ENCODE data around the gene TRRAP.
A peak's percentile ranks its signal among the peaks of the same experiment; 100 is the strongest.

Gene TRRAP

DNA sequence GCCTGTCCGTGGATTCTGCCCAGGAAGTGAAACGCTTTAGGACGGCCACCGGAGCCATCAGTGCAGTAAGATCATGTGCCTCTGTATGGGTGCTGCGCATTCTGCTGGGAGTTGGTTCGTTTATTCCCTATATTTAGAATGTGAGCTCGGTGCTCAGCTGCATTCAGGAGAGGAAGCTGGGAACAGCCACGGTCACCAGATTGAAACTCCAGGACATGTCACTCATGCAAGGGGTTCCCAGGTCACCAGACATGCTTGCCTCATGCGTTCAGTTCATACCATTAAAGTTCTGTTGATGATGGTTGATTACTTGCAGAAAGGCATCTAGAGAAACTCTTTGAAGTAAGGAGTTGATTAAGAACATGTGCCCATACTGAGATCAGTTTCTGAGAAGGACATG is 78.1 kb downstream of the TRRAP start:
- DNase-seq: no peak

DNA sequence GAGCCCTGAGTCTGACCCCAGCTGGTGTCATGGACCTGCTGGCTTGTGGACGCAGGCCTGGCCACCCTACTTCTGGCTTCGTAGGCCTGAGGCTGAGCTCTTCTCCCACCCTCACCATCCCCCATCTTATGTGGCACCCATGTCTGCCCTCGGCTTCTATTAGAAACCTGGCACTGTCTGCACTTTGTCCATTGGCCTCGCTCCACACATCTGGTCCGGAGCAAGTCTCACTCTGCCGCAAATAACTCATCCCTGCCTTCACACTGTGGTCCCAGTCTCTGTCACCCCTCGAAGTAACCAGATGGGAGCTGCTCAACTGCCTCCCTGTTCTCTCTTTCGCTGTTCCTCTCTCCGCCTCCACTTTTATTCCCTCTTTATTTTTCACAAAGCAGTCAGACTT is 78.6 kb downstream of the TRRAP start:
- DNase-seq: no peak

DNA sequence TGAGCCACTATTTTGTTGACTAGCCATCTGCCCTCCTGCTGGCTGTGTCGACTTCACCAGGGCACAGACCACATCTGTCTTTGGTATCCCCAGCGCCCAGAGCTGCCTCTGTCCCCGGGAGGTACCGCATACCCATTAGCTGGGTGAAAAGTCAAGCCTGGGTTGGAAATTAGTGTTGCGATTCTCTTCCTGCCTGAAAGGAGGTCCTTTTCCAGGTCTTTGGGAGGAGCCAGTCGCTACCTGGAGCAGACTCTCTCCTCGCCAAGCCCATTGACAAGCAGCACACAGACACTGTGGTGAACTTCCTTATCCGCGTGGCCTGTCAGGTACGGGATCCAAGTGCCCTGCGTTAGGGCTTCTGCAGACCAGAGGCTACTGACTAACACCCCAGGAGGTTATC is 79.4 kb downstream of the TRRAP start:
- no peak for DNase-seq

DNA sequence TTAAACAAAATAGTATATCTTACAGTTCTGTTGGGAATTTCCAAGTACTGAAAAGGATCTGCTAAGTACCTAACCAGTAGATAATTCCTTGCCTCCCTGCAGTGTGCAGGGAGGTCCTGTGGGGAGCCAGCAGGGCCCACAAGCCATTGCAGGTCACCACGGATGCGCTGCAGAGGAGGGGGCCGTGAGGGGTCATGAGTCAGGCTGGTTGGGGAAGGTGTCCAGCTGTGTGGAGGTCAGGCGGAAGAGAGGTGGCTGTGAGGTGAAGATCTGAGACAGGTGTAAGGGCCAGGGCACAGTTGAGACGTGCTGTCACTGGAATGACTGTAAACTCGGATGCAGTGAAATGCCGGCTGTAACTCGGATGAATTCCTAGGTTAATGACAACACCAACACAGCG is 80.6 kb downstream of the TRRAP start:
- no peak for DNase-seq

DNA sequence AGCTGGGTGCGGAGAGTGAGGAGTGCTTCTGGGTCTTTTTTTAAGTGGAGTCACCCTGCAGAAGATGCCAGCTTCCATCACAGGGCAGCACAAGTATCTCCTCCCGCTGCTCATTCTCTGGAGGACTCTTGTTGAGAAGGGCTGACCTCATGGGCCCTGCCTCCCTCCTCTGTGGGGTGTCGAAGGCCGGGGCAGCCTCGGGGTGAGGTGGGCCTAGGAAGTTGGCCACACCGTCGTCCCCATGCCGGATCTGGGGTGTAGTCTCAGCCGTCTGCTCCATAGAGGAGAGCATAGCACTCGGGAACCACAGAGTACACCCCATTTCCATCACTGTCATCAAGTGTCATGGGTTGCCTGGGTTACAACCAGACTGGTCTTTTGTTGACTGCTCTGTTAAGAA is 85.0 kb downstream of the TRRAP start:
- no peak for DNase-seq

DNA sequence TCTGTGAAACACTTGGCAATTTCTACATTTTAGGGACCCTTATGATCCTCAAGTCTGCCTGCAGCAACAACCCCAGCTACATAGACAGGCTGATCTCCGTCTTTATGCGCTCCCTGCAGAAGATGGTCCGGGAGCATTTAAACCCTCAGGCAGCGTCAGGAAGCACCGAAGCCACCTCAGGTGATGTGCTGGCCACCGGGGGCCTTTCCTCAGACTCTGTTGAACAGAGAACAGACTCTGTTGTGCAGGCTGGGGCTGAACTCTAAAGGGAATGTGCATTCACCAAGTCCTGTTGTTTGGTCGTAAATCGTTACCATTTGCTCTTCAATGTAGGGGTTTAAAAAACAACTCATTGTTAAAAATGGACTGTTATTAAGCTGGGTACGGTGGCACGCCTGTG is 86.3 kb downstream of the TRRAP start:
- no peak for DNase-seq

DNA sequence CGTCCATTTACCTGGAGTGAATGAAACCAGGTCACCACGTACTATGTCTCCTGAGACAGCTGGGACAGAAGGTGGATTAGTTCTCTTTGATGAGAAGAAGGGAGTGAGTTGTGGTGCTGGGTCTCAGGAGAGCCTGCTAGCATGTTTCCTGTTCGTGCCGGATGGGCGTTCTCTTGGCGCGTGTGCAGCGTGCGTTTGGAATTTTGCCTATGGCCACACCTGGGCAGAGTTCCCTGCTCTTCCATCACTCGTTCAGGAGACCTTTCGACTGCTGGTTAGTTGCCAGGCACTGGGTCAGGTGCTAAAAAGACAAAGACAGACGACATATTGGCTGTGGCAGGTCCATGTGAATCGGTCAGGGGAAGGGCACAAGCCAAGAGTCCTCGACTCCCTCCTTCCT is 90.3 kb downstream of the TRRAP start:
- no peak for DNase-seq

DNA sequence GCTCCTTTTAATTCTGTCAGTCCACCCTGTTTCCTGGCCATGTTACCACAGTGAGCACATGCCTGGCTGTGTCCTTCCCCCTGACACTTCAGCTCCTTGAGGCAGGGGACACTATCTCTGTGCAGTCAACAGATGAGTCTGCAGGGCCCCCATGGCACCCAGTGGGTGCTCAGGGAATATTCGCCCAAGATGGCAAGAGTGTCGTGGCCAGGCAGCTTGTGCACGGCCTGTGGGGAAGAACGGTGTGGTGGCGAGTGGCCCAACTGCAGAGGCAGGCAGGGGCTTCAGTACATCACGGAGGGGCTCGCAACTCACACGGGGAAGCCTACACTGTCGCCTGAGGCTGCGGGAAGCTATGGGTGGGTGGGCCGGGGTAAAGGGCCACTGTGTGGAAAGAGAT is 91.1 kb downstream of the TRRAP start:
- DNase-seq: no peak

DNA sequence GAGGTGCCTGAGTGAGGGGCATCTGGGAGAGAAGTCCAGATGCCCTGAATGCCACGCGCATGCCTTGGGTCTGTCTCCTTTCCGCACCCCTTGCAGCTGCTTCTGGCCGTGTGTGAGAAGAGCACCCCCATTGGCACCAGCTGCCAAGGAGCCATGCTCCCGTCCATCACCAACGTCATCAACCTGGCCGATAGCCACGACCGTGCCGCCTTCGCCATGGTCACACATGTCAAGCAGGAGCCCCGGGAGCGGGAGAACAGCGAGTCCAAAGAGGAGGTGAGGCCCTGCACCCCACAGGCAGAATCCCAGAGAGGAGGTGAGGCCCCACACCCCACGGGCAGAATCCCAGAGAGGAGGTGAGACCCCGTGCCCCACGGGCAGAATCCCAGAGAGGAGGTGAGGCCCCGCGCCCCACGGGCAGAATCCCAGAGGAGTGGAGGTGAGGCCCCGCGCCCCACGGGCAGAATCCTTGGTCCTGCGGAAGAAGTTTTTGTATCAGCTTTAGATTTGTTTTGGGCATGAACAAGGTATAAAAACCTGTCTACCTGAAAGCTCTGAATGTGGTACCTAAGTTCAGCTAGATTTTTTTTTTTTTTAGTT is 91.8 kb downstream of the TRRAP start:
- DNase-seq: no peak

DNA sequence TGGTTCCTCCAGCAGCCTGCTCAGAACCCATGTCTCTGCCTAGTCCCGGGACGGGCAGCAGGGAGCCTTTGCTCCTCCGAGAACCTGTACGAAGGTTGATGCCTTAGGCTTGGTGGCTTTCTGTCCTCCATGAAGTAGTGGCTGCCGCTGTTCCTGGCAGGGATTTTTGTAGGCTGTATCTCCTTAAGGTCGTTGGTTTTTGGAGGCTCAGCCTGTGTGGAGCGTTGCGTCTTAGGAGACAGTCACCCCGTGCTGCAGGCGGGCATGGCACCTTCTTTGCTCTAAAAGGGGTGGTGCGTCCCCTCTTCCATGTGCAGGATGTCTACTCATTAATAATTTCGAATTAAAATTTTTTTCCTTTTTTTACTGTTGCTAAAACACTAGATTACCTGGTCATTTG is 92.5 kb downstream of the TRRAP start:
- DNase-seq: no peak

DNA sequence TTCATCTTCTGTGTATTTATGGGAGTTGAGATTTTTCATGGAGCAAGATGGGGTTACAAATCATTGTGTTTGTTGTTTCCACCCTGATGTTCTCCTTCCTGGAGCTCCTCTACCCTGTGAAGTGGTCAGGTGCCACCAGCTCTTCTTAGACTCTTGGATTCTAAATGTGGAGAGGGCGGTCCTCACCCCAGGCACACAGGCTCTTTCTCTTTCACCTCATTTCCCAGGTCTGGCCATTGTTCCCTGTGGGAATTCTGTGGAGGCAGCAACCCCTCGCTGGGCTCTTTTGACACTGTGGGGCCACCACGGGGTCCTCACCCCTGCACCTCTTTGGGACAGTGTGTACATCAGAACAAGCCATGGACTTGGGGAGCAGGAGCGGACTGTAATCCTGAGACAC is 95.9 kb downstream of the TRRAP start:
- no peak for DNase-seq

DNA sequence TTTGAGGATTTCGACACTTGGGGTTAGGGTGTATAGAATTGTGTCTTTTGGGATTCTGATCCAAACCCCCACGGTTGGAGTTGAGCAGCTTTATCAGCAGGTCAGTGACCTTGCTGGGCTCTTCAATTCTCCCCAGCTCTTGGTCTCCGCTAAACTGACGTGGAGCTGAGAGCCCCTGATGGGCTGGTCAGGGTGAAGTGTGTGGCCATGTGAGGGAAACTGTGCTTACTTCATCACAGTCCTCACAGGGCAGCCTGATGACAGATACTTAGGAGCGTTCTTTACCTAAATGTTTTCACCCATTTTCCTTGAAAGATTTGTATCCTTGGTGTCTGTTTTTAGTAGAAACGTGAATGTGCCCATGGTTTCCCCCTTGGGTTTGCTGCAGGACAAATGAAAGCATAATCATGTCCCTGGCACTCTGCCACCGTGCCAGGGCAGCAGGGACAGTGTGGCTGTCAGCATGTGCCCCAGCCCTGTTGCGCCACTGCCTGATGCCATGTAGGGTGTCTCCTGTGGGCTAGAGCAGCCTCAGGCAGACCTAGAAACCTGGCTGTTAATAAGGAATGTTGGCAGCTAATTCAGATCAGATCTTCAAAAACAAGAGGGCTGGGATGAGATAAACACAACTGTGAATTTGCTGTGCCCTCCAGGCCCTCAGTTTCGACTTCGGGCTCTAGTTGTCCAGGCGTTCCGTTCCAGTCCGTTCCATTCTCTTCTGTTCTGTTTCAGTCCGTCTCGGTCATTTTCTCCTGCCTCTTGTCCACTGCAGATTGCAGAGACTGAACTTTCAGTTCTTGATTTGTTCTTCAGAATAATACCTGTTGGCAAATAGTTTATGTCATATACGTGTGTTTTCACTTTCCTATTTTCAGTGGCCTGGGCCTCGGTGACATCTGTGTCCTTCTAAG is 96.8 kb downstream of the TRRAP start:
- DNase-seq: no peak

DNA sequence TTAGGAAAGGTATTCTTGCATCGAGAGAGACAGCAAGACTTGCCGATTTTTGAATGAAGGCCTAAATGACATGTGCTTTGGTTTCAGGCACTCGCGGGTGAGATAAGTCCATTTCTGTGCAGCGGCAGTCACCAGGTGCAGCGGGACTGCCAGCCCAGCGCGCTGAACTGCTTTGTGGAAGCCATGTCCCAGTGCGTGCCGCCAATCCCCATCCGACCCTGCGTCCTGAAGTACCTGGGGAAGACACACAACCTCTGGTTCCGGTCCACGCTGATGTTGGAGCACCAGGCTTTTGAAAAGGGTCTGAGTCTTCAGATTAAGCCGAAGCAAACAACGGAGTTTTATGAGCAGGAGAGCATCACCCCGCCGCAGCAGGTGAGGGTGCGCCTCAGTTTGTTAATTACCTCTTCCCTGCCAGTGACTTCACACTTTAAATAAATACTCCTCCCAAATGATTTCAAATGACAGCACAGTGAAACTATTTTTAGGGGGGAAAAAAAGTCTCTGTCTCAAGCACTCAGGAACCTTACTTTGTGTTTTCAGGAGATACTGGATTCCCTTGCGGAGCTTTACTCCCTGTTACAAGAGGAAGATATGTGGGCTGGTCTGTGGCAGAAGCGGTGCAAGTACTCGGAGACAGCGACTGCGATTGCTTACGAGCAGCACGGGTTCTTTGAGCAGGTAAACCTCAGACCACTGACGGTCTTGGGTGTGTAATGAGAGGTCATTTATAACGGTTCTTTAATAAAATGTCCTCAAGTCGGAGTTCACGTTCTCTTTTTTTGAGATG is 98.3 kb downstream of the TRRAP start:
- no peak for DNase-seq

DNA sequence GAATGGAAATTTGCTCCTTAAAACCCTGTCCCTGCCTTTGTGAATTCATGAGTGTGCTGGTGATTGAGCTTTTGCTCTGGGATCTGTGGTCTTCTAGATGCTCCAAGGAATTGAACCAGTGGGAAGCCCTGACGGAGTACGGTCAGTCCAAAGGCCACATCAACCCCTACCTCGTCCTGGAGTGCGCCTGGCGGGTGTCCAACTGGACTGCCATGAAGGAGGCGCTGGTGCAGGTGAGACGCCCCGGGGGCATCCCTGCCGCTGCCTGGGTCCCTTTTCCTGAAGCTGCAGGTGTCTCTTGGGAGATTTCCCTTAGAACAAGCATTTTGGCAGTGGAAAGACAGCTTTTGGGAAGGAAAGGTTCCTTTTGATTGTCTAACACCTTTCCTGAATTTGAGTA is 100.3 kb downstream of the TRRAP start:
- DNase-seq: no peak

DNA sequence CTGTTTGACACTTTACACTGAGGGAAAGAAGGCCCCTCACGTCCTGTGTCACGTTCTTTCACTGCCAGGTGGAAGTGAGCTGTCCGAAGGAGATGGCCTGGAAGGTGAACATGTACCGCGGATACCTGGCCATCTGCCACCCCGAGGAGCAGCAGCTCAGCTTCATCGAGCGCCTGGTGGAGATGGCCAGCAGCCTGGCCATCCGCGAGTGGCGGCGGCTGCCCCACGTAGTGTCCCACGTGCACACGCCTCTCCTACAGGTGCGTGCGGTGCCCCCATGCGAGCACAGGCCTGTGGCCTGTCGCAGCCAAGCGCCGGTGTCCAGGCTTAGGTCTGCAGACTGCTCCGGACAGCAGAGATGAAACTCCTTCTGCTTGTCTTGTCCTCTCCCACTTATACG is 103.4 kb downstream of the TRRAP start:
- no peak for DNase-seq

DNA sequence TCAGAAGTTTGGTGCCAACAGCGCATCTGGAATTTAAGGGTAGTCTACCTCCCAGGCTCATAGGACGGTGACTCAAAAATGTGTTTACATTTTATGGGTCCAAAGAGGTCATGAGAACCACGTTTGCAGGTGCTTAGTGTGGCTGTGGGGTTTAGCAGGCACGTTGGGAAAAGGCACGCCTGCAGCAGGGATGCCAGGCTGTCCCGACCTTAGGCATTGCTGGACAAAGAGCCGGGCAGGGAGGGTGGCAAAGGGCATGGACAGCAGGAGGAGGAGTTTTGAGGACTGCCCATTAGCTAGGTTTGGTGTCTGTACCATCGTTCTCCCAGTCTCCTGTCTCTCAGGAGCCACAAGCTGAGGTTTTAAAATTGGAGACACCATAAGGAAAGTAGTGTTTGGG is 104.4 kb downstream of the TRRAP start:
- DNase-seq: no peak

DNA sequence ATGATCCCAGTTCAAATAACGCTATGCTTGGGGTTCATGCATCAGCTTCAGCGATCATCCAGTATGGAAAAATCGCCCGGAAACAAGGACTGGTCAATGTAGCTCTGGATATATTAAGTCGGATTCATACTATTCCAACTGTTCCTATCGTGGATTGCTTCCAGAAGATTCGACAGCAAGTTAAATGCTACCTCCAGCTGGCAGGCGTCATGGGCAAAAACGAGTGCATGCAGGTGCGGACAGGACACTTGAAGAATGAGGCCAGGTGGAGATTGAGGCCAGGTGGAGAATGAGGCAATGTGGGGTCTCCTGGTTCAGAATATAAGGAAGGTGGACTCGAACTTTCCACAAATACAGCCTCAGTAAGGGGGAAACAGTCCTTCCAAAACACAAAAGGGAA is 105.8 kb downstream of the TRRAP start:
- no peak for DNase-seq

DNA sequence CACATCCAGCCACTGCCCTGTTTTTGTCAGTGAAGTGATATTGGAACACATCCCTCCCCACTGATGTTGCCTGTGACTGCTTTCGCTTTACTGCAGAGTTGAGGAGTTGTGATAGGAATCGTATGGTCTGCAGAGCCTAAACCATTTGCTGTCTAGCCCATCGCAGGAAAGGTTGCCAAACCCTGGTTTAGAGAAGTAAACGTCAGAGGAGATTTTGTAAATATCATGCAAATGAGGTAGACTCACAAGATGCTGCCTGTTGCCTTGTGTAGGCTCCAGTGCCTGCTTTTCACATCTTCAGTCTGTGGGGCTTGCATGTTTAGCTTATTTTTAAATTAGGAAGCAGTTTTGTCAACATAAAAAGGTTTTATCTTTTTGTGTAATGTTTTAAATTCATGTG is 107.1 kb downstream of the TRRAP start:
- DNase-seq: no peak

DNA sequence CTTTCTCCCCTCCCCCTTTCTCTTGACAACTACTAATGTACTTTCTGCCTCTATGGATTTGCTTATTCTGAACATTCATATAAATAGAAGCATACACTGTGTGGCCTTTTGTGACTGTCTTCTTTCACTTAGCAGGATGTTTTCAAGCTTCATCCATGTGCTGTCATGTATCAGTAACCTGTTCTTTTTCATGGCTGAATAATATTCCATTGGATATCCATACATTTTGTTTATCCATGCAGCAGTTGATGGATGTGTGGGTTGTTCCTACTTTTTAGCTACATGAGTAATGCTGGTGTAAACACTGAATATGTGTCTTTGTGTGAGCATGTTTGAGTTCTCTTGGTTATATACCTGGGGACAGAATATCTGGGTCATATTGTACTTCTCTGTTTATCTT is 107.6 kb downstream of the TRRAP start:
- DNase-seq: no peak

DNA sequence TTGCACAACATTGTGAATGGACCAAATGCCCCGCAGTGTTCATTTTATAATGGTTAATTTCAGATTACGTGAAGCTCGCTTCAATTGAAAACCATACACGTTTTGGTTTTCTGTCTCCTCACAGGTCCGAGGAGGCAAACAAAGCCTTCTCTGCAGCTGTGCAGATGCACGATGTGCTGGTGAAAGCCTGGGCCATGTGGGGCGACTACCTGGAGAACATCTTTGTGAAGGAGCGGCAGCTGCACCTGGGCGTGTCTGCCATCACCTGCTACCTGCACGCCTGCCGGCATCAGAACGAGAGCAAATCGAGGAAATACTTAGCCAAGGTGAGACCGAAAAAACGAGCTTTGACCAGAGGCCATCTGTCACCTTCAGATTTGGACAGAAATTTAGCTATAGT is 110.3 kb downstream of the TRRAP start:
- DNase-seq: no peak

DNA sequence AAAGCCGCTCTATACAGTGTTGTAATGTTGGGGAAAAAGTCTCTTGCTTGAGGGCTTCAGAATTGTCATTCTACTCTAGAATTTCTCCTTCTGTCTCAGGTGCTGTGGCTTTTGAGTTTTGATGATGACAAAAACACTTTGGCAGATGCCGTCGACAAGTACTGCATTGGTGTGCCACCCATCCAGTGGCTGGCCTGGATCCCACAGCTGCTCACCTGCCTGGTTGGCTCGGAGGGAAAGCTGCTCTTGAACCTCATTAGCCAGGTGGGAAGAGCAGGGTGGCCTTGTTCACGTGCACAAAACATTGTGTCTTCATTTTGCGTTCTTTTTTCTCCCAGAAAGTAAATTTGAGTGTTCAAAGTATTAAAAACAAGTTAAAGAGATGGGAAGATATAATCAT is 112.0 kb downstream of the TRRAP start:
- DNase-seq: peak; percentile 53

DNA sequence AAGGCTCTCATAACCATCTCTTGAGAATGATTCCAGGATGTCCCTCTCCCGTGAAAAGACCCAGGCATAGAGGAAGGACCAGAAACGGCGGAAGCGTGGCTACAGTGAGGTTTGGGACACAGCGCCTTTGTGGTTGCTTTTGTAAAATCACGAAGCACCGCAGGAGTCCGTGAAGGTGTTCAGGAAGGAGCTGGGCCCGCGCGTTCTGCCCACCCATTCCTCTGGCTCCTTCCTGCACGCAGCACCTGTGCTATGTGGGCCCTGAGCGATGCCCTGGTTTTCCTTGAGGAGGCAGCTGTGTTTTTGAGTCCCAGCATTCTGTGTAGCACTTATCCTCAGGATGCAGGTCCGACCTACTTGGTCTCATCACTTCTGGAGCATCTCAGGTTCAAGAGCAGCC is 112.8 kb downstream of the TRRAP start:
- DNase-seq: no peak

DNA sequence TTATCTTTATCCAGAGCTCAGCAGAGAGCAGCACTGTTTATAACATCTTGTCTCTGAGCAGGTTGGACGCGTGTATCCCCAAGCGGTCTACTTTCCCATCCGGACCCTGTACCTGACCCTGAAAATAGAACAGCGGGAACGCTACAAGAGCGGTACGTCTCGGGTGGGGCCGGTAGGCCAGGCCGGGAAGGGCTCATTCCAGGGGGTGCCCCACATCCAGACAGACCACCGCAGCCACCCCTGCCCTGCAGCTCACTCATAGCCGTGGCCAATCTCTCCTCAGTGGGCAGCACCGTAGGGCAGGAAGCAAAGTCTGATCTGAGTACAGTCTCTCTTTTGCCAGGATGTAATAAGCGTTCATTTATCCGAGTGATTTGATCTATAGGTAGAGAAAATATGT is 113.7 kb downstream of the TRRAP start:
- DNase-seq: no peak

Measured in NCI-H1105 (cell line).